A673 (cell line): ENCODE results near the gene LRRFIP1. TPM values are rescaled to one million over a fixed set of nuclear protein-coding genes. Genes with fewer than 3 reads are reported as not detected.
A peak's percentile ranks its signal among the peaks of the same experiment; 100 is the strongest.

ENCODE experiments used
- BruUV-seq: library from RNA; stranded (reverse); fragments of 400-500 nt; replicated peaks from 2 replicates; lab custom pipeline; 2021; lab: Mats Ljungman, UMichigan
- CTCF ChIA-PET: fragments of 300-600 bp; sonication (Branson Sonifier 250); formaldehyde crosslinking; loops from one replicate; lab custom pipeline; 2022; ENCODE audit warnings: antibody characterized with exemption; lab: Charles Lee
- POLR2A ChIA-PET: fragments of 300-600 bp; sonication (Branson Sonifier 250); formaldehyde crosslinking; loops from one replicate; lab custom pipeline; 2022; ENCODE audit warnings: antibody characterized with exemption; ENCODE audit not compliant: low non-redundant PET; lab: Charles Lee
- DNase-seq: peaks from one replicate; pipeline ENCODE4 v3.0.0-alpha.2; 2015; ENCODE audit warnings: low spot score
- H3K27ac ChIP-seq: fragments of 200-600 bp; sonication (generic); 2 replicates; pipeline ENCODE4 v1.5.1; 2016; ENCODE audit warnings: mixed run types, low read depth, mild to moderate bottlenecking, mixed read lengths, antibody characterized with exemption, low read length; ENCODE audit not compliant: poor library complexity, severe bottlenecking
- H3K27me3 ChIP-seq: fragments of 200-600 bp; sonication (generic); replicated peaks from 2 replicates; pipeline ENCODE4 v1.6.1; 2017; ENCODE audit warnings: mixed run types, low read depth, mild to moderate bottlenecking, mixed read lengths, antibody characterized with exemption, low read length; ENCODE audit not compliant: insufficient read depth, poor library complexity
- H3K36me3 ChIP-seq: fragments of 200-600 bp; sonication (generic); 2 replicates; pipeline ENCODE4 v1.6.1; 2016; ENCODE audit warnings: mixed run types, mild to moderate bottlenecking, mixed read lengths, antibody characterized with exemption, low read length; ENCODE audit not compliant: insufficient read depth, poor library complexity, severe bottlenecking
- H3K4me1 ChIP-seq: fragments of 200-600 bp; sonication (generic); 2 replicates; pipeline ENCODE4 v1.6.1; 2017; ENCODE audit warnings: mixed run types, mild to moderate bottlenecking, mixed read lengths, antibody characterized with exemption, low read length; ENCODE audit not compliant: insufficient read depth, poor library complexity, severe bottlenecking
- H3K4me3 ChIP-seq: fragments of 200-600 bp; sonication (generic); 2 replicates; pipeline ENCODE4 v1.5.1; 2016; ENCODE audit warnings: low read depth, mixed run types, mild to moderate bottlenecking, mixed read lengths, low read length; ENCODE audit not compliant: poor library complexity, severe bottlenecking
- H3K9me3 ChIP-seq: fragments of 200-600 bp; sonication (generic); 2 replicates; pipeline ENCODE4 v1.6.1; 2016; ENCODE audit warnings: mixed run types, low read depth, mild to moderate bottlenecking, mixed read lengths, antibody characterized with exemption, low read length; ENCODE audit not compliant: poor library complexity, severe bottlenecking
- EZH2 ChIP-seq: fragments of 200-600 bp; sonication (generic); IDR thresholded peaks from 2 replicates; pipeline ENCODE4 v1.6.1; 2017; ENCODE audit warnings: borderline replicate concordance, low read depth, mild to moderate bottlenecking, mixed read lengths, antibody characterized with exemption, low read length; ENCODE audit not compliant: poor library complexity, severe bottlenecking
- intact Hi-C: fragments of 100-400 bp; cut with micrococcal nuclease; formaldehyde crosslinking; loops from one replicate; pipeline ENCODE4 v1.10.0; 2022; ENCODE audit not compliant: unreplicated experiment
- total RNA-seq: library from RNA; stranded (reverse); gene quantifications from 2 replicates; pipeline ENCODE4 v1.2.3, GENCODE V29; 2021
- TF ChIP-seq, protein P1 (sequence below): fragments of 300-800, 200-600 bp; sonication (generic); conservative IDR thresholded peaks from 2 replicates; pipeline ENCODE4 v1.5.1; 2017; ENCODE audit warnings: low read depth, mild to moderate bottlenecking, antibody characterized with exemption, low read length, moderate library complexity, mixed read lengths

LRRFIP1 gene
- total RNA-seq, 1 experiment from 2014 or later, result 69.3 TPM

DNA sequence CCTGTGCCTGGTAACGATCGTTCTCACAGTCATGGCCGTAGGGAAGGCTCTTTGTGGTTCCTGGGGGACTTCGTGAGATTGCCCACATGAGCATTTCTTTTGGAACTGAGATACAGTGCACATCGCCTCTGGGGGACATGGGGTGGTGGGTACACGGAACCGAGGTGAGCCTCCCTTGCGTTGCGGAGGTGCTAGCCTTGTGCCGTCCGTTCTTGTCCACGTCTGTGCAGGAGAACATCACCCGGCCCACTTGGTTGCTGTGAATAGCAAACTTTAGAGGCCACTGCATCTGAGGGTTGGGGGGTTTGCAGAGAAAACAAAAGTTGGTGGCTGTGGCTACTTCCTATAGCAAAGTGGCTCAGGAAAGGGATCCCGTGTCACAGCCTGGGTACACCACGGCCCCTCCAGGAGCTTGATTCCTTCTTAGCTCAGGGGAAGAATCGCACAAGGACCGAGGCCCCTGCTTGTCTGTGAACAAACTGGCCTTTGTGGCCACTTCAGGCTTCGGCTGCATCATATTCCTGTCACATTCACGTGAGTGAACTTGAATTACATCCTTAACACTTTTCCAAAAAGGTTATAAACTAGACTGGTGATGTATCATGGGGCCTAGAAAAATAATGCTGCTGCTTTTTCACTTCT lies 72.6 kb downstream of the LRRFIP1 start:
- CTCF ChIA-PET, result interaction anchor here (1.2 kb wide), 1 partner anchor 45 kb away, joined by 5 read pairs; no protein-coding TSS in a partner anchor
- H3K27ac ChIP-seq, result peak overlapping the region; percentile 93

GRCh38 chr2:237700512-237701032 lies 73.2 kb downstream of the LRRFIP1 start:
- no peak for TF ChIP-seq EZH2
- TF ChIP-seq, protein P1, sequence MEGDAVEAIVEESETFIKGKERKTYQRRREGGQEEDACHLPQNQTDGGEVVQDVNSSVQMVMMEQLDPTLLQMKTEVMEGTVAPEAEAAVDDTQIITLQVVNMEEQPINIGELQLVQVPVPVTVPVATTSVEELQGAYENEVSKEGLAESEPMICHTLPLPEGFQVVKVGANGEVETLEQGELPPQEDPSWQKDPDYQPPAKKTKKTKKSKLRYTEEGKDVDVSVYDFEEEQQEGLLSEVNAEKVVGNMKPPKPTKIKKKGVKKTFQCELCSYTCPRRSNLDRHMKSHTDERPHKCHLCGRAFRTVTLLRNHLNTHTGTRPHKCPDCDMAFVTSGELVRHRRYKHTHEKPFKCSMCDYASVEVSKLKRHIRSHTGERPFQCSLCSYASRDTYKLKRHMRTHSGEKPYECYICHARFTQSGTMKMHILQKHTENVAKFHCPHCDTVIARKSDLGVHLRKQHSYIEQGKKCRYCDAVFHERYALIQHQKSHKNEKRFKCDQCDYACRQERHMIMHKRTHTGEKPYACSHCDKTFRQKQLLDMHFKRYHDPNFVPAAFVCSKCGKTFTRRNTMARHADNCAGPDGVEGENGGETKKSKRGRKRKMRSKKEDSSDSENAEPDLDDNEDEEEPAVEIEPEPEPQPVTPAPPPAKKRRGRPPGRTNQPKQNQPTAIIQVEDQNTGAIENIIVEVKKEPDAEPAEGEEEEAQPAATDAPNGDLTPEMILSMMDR, result no peak
- peak; percentile 96 for DNase-seq
- intact Hi-C loops, result no loop called here
- POLR2A ChIA-PET, result no interaction called here
- BruUV-seq, result no TSS peak
- H3K27ac ChIP-seq, result peak overlapping the region; percentile 93
- no peaks in the 10 kb centered on the region for H3K27me3 ChIP-seq
- no peaks in the 10 kb centered on the region for H3K9me3 ChIP-seq
- H3K4me1 ChIP-seq, result peaks cover 85% of the 10 kb centered on the region
- CTCF ChIA-PET, result interaction anchor here (0.6 to 1.2 kb wide), 2 partner anchors 42 to 45 kb away, joined by 3 to 5 read pairs; no protein-coding TSS in a partner anchor
- no peaks in the 10 kb centered on the region for H3K36me3 ChIP-seq
- no peak overlapping the region for H3K4me3 ChIP-seq

More for the DNA sequence above, 72.6 kb downstream of the LRRFIP1 start:
- no peaks in the 10 kb centered on the region for H3K9me3 ChIP-seq
- BruUV-seq, result no TSS peak
- H3K4me3 ChIP-seq, result no peak overlapping the region
- POLR2A ChIA-PET, result no interaction called here
- TF ChIP-seq, protein P1, result no peak
- no peak for TF ChIP-seq EZH2
- H3K27me3 ChIP-seq, result no peaks in the 10 kb centered on the region
- DNase-seq, result no peak
- peaks cover 91% of the 10 kb centered on the region for H3K4me1 ChIP-seq
- intact Hi-C loops, result no loop called here
- H3K36me3 ChIP-seq, result no peaks in the 10 kb centered on the region

GRCh38 chr2:237701033-237701858 lies 73.9 kb downstream of the LRRFIP1 start:
- Histone ChIP-seq H3K4me3 (no peak overlapping the region), H3K27me3 (no peaks in the 10 kb centered on the region), H3K36me3 (no peaks in the 10 kb centered on the region), H3K9me3 (no peaks in the 10 kb centered on the region), H3K4me1 (peaks cover 78% of the 10 kb centered on the region), H3K27ac (peak overlapping the region; percentile 93)
- intact Hi-C loops, result no loop called here
- TF ChIP-seq, protein P1, result no peak
- TF ChIP-seq EZH2, result no peak
- CTCF ChIA-PET, result interaction anchor here (0.6 to 1.2 kb wide), 2 partner anchors 41 to 44 kb away, joined by 3 to 5 read pairs; no protein-coding TSS in a partner anchor
- BruUV-seq, result no TSS peak
- POLR2A ChIA-PET, result no interaction called here
- no peak for DNase-seq
